Measurements from ENCODE around the gene ZNF462.
"Not testable (repeated sequence)": the region's sequence is repeated elsewhere in the genome, so short reads cannot be mapped to it uniquely, and the experiment has no call there.

ZNF462 gene

GRCh38 chr9:106964822-106965525 lies 102.0 kb downstream of the ZNF462 start:
- no peak for ATAC-seq

GRCh38 chr9:106966481-106966880 lies 103.5 kb downstream of the ZNF462 start:
- ATAC-seq, result no peak

GRCh38 chr9:106969696-106970095 lies 106.7 kb downstream of the ZNF462 start:
- ATAC-seq, result no peak

GRCh38 chr9:106970219-106970975 lies 107.4 kb downstream of the ZNF462 start:
- no peak for ATAC-seq

DNA sequence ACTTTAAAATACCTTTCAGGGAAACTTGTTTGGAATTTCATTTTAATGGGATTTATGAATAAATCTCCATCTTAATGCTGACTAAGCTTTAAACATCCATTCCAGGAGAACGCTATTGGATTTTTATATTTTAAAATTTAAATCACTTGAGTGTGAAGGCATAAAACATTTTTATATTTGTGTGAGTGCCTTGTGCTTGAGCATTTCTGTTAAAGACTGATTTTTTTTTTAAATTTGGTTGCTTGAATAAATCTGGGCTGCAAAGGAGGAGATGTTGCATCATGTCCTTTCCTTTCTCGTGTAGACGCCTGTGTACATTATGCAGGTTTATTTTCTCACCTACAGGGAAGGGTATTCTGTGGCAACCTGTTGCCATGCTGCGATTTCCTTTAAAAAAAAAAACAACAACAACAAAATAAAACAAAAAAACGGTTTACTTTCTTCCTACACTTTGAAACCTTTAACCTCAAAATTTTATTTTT lies 108.1 kb downstream of the ZNF462 start:
- no peak for ATAC-seq

DNA sequence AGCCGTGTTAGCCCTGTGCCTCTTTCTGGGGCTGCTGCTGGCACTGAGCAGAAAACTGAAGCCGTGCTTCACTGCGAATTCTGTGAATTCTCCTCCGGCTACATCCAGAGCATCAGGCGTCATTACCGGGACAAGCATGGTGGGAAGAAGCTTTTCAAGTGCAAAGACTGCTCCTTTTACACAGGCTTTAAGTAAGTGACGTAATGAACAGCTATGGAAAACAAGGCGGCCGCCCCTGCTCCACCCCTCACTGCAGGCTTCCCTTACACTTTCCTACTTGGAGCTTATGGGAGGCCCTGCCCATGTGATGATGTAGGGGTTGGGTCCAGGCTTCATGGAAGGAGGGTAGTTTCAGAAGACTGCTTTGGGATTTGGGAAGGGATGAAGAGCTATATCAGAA lies 109.1 kb downstream of the ZNF462 start:
- no peak for ATAC-seq

DNA sequence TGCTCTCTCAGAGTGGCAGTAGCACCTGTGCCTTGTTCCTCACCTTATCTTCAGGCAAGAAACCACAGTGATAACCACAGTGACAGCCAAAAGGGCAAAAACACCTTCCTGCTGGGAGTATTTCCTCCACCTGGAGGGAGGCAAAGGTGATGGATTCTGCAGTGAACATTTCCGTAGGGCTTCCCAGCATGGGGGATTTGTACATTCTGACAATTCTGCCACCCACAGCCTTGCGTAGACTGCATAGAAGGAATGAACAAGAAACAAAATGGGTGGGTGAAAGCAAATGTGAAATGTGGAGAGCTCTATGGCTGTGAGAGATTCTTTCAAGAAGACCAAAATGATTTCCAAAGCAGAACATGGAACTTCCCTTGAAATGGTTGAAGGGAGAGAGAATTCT lies 111.4 kb downstream of the ZNF462 start:
- ATAC-seq, result no peak

DNA sequence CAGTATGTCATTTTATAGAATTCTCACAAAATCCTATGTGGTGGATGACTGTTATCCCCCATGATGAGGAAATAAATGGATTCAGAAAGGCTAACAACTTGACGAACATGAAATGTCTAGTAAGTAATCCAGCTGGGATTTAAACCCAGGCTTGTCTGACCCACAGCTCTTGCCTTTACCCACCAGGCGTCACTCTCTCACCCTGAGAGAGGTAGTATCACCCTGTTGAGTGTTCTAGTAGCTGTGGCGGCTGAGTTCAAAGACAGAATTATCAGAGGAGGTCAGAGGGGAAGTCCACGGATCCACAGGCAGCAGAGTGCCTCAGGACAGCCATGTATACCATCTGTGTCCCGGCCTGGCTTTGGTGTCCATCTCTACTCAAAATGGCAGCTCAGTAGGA lies 113.8 kb downstream of the ZNF462 start:
- no peak for ATAC-seq

DNA sequence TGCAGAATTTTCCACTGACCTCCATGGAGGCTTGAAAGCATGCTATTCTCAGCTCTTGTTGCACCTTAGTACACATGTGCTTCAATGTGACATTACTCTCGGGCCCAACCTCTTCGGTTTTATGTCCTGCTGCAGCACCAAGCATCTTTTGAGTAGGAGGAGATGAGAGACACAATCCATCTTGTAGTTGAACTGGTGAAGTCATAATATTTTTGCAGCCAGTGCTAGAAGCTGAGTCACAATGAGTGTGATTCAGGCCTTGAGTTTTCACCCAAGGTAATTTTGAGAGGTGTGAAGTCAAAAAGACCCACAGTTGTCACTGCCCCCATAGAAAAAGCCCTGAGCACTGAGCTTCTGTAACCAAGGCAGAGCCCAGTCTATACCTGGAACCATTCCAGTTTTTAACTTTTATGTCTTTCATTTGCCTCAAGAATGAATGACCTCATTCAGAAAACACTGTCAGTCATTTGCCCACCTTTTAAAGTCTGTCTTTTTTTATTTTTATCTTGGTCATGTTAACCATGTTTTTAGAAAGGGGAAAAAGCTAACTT lies 117.7 kb downstream of the ZNF462 start:
- ATAC-seq, result no peak

DNA sequence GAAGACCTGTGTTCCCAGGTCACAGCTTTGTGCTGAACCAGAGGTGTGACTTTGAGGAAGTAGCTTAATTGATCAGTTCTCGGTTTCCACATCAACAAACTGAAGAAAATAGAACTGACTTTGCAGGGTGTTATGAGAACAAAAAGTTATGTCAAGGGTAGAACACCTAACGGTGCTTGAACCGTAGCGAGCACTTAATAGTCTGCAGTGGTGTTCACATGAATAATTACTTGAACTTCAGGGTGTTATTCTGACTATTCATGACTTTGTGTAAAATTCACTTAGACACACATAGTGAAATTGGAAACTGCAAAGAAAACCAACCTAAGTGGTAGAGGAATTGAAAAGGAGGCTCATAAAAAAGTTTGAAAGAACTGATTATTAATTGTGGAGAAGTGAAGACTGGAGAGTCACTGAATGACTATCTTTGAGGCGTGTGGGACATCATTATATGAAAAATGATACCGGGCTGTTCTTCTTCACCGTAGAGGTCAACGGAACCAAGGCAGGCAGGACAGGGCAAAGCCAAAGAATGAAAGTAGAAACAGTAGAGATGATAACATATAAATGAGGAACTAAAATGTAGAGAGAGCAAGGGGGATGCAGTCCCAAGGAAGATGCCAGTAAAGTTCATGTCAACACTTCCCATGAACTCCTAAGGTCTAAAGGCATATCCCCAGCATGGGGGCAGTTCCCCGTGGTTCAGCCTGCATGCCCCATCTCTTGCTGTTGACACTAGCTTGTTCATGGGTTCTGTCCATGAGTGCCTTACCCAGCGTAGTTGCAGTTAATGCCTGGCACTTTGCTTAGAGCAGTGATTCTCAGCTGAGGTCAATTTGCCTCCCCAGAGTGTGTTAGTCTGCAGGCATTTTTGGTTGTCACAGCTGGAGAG lies 118.7 kb downstream of the ZNF462 start:
- ATAC-seq, result no peak

- no peak for ATAC-seq
Measured at GRCh38 chr9:106982636-106983035, 119.7 kb downstream of the ZNF462 start.

DNA sequence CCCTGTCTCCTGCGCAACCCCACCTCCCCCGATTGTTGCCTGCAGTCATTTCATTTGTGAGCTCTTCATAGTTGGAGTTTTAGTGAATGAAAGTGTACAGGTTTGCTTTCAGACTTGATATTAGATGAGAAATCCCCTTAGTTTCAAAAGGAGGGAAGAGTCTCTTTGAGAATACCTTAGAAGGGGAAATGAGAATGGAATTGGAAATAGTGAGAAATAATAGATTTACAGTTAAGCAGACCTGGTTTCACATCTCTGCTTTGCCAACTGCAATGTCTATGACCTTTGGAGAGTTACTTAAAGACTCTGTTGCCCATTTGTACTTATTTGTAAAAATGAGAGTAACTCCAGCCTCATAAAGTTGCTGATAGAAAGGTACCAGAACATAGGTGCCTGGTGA lies 120.4 kb downstream of the ZNF462 start:
- ATAC-seq, result no peak

DNA sequence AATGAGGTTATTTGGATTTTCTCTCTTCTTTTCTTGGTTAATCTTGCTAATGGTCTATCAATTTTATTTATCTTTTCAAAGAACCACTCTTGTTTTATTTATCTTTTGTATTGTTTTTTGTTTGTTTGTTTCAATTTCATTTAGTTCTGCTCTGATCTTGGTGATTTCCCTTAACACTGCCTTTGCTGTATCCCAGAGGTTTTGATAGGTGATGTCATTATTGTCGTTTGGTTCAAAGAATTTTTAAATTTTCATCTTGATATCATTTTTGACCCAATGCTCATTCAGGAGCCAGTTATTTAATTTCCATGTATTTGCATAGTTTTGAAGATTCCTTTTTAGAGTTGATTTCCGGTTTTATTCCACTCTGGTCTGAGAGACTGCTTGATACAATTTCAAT lies 126.9 kb downstream of the ZNF462 start:
- not testable (repeated sequence) for ATAC-seq

DNA sequence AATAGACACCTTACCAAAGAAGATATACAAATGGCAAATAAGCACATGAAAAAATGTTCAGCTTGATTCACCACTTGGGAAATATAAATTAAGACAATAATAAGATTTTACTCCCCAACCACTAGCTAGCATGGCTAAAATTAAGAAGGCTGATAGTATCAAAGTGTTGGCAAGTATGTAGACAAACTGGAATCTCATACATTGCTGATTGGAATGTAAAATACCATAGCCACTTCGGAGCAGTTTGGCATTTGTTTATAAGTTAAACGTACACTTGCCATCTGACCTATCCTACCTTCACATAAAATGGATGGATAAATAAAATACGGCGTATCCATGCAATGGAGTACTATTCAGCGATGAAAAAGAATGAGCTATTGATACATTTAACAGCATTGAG lies 129.2 kb downstream of the ZNF462 start:
- ATAC-seq, result no peak

- no peak for ATAC-seq
Measured at GRCh38 chr9:106993603-106994002, 130.6 kb downstream of the ZNF462 start.

GRCh38 chr9:106994463-106994862 lies 131.5 kb downstream of the ZNF462 start:
- no peak for ATAC-seq

DNA sequence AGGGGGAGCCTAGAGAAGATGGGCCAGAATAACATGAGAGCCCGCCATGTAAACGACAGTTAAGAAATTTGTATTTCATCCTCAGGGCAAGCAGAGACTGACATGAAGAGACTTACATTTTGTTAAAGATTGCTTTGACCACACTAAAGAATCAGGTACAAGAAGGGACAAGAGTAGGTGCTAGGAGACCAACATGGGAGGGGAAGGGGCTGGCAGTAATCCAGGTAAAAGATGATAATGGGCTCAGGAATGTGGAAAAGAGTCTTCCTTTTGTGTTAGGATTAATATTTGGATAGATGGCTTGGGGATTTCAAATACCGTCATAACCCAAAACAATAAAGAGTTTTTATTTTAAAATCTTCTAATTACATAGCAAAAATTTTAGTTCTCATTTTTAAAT lies 137.3 kb downstream of the ZNF462 start:
- no peak for ATAC-seq

DNA sequence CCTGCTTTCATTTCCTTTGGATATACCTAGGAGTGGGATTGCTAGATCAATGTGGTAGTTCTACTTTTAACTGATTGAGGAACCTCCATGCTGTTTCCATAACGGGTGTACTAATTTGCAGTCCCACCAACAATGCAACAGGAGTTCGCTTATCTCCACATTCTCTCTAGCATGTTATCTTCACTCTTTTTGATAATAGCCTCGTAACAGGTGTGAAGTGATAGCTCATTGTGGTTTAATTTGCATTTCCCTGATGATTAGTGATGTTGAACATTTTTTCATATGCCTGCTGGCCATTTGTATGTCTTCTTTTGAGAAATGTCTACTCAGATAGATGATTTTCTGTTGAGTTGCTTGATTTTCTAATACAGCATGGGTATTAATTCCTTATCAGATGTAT lies 142.2 kb downstream of the ZNF462 start:
- no peak for ATAC-seq

- ATAC-seq, result no peak
Measured at GRCh38 chr9:107007402-107007801, 144.4 kb downstream of the ZNF462 start.

- no peak for ATAC-seq
Measured at GRCh38 chr9:107008011-107008410, 145.0 kb downstream of the ZNF462 start.

DNA sequence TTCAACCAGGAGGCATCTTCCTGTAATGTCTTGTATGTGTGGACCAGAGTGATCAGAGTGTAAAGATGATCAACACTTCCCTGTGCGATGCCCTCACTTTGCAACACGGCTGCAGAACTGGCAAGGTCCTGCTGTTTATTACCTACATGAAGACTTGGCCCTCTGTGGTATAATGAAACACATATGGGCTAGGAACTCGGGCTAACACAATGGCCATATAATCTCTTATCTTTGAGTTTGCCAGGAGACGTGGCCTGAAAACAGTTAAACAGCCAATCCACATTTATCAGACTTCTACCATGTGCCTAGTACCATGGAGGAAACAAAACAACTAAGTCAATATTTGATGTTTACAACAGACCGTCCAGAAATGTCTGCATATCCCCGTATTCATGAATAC lies 145.5 kb downstream of the ZNF462 start:
- no peak for ATAC-seq

DNA sequence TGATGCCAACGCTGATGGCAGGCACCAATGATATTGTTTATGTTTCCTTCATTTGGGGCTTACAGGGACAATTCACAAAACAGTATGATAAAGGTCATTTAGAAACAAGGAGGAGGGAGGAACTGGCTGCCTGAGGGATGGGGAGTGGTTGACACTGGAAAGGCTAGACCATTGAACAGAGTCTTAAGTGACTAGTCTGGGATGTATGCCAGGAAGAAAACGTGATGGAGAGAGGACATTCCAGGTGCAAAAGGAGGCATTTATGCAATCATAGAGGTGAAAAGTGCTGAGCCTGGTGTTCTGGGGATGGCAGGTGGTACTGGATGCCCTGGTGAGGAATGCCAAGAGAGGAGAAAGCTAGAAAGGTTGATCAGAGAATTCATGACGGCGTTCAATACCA lies 153.4 kb downstream of the ZNF462 start:
- ATAC-seq, result no peak

All from activated CD4-positive, CD25-positive, alpha-beta regulatory T cell treated with anti-CD3 and anti-CD28 coated beads, Interleukin-2, amount 50 U/mL, for 24 hours (primary cell).